Neuronal stem cell (in vitro differentiated cells): ENCODE measurements around the gene SORD.
"Not testable (repeated sequence)": the region's sequence is repeated elsewhere in the genome, so short reads cannot be mapped to it uniquely, and the experiment has no call there.

Source experiments
- DNase-seq: peaks from one replicate; pipeline ENCODE4 v3.0.0-alpha.2; 2013; ENCODE audit warnings: low spot score
- H2AFZ ChIP-seq: one replicate; pipeline ENCODE4 v1.6.1; 2013; ENCODE audit warnings: mild to moderate bottlenecking, low read length, inconsistent platforms
- H2AK5ac ChIP-seq: 2 replicates; pipeline ENCODE4 v1.6.1; 2013; ENCODE audit warnings: low read depth, mild to moderate bottlenecking, inconsistent platforms, low read length, moderate library complexity, mixed read lengths
- H2BK120ac ChIP-seq: 2 replicates; pipeline ENCODE4 v1.6.1; 2013; ENCODE audit warnings: low read depth, mild to moderate bottlenecking, inconsistent platforms, low read length, moderate library complexity, mixed read lengths
- H2BK12ac ChIP-seq: one replicate; pipeline ENCODE4 v1.6.1; 2013; ENCODE audit warnings: low read length, inconsistent platforms
- H2BK15ac ChIP-seq: 2 replicates; pipeline ENCODE4 v1.6.1; 2013; ENCODE audit warnings: mild to moderate bottlenecking, low read length, inconsistent platforms, mixed read lengths
- H2BK5ac ChIP-seq: one replicate; pipeline ENCODE4 v1.6.1; 2013; ENCODE audit warnings: inconsistent platforms, mild to moderate bottlenecking, low read length, moderate library complexity
- H3K14ac ChIP-seq: one replicate; pipeline ENCODE4 v1.6.1; 2013; ENCODE audit warnings: low read length, inconsistent platforms
- H3K18ac ChIP-seq: 2 replicates; pipeline ENCODE4 v1.6.1; 2013; ENCODE audit warnings: low read length, inconsistent platforms
- H3K23ac ChIP-seq: 2 replicates; pipeline ENCODE4 v1.6.1; 2013; ENCODE audit warnings: low read depth, mild to moderate bottlenecking, mixed read lengths, low read length, inconsistent platforms; ENCODE audit not compliant: poor library complexity
- H3K27ac ChIP-seq: replicated peaks from 3 replicates; pipeline ENCODE4 v1.5.1; 2013; ENCODE audit warnings: low read length, inconsistent platforms
- H3K27me3 ChIP-seq, 3 experiments: 2 replicates each; pipeline ENCODE4 v1.6.1; 2013; ENCODE audit warnings: low read length in 3 of 3, mild to moderate bottlenecking in 2 of 3, inconsistent platforms in 1 of 3, low read depth in 1 of 3, mixed read lengths in 1 of 3, moderate library complexity in 1 of 3; ENCODE audit not compliant: control insufficient read depth in 3 of 3, insufficient read depth in 3 of 3
- H3K36me3 ChIP-seq, 2 donors: replicated peaks in 1 of 2; 2 replicates each; pipeline ENCODE4 v1.6.1; 2013; ENCODE audit warnings: low read length in 2 of 2; ENCODE audit not compliant: control insufficient read depth in 2 of 2, insufficient read depth in 2 of 2
- H3K4ac ChIP-seq: 2 replicates; pipeline ENCODE4 v1.6.1; 2013; ENCODE audit warnings: inconsistent platforms, mild to moderate bottlenecking, low read length, moderate library complexity
- H3K4me1 ChIP-seq, 2 donors: 1 replicate in 1 of 2; 2 replicates in 1 of 2; pipeline ENCODE4 v1.6.1; 2013; ENCODE audit warnings: low read length in 2 of 2, low read depth in 1 of 2; ENCODE audit not compliant: control insufficient read depth in 2 of 2, insufficient read depth in 1 of 2
- H3K4me2 ChIP-seq: one replicate; pipeline ENCODE4 v1.6.1; 2013; ENCODE audit warnings: mild to moderate bottlenecking, low read length, inconsistent platforms; ENCODE audit not compliant: insufficient read depth, poor library complexity, severe bottlenecking
- H3K4me3 ChIP-seq, 2 donors: 2 replicates each; pipeline ENCODE4 v1.5.1; 2013; ENCODE audit warnings: low read length in 2 of 2, mild to moderate bottlenecking in 2 of 2, inconsistent platforms in 1 of 2, moderate library complexity in 1 of 2
- H3K79me1 ChIP-seq: one replicate; pipeline ENCODE4 v1.6.1; 2013; ENCODE audit warnings: low read depth, mild to moderate bottlenecking, inconsistent platforms, low read length, moderate library complexity
- H3K9ac ChIP-seq: one replicate; pipeline ENCODE4 v1.6.1; 2013; ENCODE audit warnings: mild to moderate bottlenecking, low read depth, low read length, inconsistent platforms; ENCODE audit not compliant: poor library complexity
- H3K9me3 ChIP-seq, 2 donors: replicated peaks in 1 of 2; 2 replicates each; pipeline versions ENCODE3 to v1.6.1; 2013; ENCODE audit warnings: low read length in 2 of 2, mild to moderate bottlenecking in 2 of 2, inconsistent platforms in 1 of 2, low read depth in 1 of 2, mixed read lengths in 1 of 2, moderate library complexity in 1 of 2; ENCODE audit not compliant: control insufficient read depth in 2 of 2, insufficient read depth in 1 of 2
- H4K8ac ChIP-seq: one replicate; pipeline ENCODE4 v1.6.1; 2013; ENCODE audit warnings: low read depth, mild to moderate bottlenecking, inconsistent platforms, low read length, moderate library complexity
- H4K91ac ChIP-seq: one replicate; pipeline ENCODE4 v1.6.1; 2013; ENCODE audit warnings: low read length, low read depth, mild to moderate bottlenecking, inconsistent platforms; ENCODE audit not compliant: poor library complexity
- WGBS, 2 donors: extraction: QIAGEN DNeasy Blood & Tissue Kit; methylation state at CpG; one replicate each; pipeline ENCODE4 v1.1.7; 2013; ENCODE audit warnings: missing lambda C conversion rate in 2 of 2, mixed read lengths in 1 of 2; ENCODE audit not compliant: insufficient read length in 2 of 2, insufficient replicate concordance in 1 of 2; ENCODE audit errors: extremely low coverage in 2 of 2; 5-methylcytosine and 5-hydroxymethylcytosine counted together

Gene SORD

DNA sequence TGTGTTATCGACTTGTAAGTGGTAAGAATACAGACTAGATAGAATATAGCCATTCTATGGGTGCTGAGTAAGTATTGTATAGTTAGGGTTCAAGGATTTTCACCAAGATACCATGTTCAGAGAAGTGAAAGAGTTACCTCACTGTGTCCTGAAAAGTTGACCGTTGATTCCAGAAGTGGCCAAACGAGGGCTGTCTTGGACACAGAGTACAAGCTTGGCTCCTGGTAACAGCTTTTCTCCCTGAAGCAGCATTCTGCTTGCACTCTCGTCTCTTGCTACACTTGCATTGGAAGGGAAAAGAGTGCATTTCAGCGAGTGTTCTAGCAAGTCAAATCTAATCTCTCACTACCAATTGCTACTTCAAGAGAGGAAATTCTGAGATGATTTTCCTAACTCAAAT lies 18.5 kb downstream of the SORD start:
- DNase-seq, H3K4me2 ChIP-seq, H3K9me3 ChIP-seq, H2BK15ac ChIP-seq, H3K4ac ChIP-seq, H3K9ac ChIP-seq, H4K8ac ChIP-seq, H2BK12ac ChIP-seq, H2BK120ac ChIP-seq, H3K14ac ChIP-seq, H3K27me3 ChIP-seq, H3K27ac ChIP-seq, H2BK5ac ChIP-seq, H3K18ac ChIP-seq, H3K79me1 ChIP-seq, H4K91ac ChIP-seq, H3K36me3 ChIP-seq, H3K4me3 ChIP-seq, H3K23ac ChIP-seq, H3K4me1 ChIP-seq, H2AFZ ChIP-seq, H2AK5ac ChIP-seq: not testable (repeated sequence)
- no CpG with 5 or more reads among the region's 5 CpGs for WGBS, 2 donors

DNA sequence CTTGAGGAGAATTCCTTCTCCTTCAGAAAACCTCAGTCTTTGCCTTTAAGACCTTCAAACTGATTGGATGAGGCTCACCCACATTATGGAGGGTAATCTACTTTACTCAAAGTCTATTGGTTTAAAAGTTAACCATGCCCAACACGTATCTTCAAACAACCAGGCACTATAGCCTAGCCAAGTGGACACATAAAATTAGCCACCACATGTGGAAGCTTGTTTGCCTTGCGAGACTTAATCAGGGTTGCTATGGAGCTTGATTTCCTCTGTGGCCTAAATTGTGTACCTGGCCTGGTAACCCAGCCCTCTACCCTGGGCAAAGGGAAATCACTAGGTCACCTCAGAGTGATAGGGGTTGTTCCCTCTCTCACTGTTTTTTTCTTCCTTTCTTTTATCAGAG lies 19.9 kb downstream of the SORD start:
- not testable (repeated sequence) for H4K91ac ChIP-seq, H3K4me3 ChIP-seq, H3K9ac ChIP-seq, H2AK5ac ChIP-seq, H2BK120ac ChIP-seq, H3K14ac ChIP-seq, H3K79me1 ChIP-seq, H2BK5ac ChIP-seq, H4K8ac ChIP-seq, H3K4me1 ChIP-seq, H3K4ac ChIP-seq, H3K9me3 ChIP-seq, H2AFZ ChIP-seq, DNase-seq, H3K27ac ChIP-seq, H3K27me3 ChIP-seq, H2BK15ac ChIP-seq, H3K23ac ChIP-seq, H3K4me2 ChIP-seq, H2BK12ac ChIP-seq, H3K18ac ChIP-seq
- peaks cover 2 to 17% of the 10 kb centered on the region in 2 donors for H3K36me3 ChIP-seq
- no CpG with 5 or more reads among the region's 2 CpGs for WGBS, 2 donors

DNA sequence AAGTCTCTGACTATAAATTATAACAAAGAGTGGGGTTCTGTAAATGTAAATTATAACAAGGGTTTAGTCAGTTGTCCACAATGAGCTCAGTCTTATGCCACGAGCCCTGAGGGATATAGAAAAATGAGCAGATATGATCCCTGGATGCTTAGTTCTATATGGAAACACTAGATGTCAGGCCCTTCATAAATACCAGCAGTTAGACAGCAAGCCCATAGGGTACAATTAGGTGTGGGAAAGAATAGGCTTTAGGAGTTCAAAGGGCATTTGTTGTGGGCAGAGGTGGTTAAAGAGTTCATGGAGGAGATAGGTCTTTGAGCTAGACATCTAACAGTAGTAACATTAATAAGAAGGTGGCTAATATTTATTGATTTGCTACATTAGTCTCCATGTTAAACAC lies 21.3 kb downstream of the SORD start:
- H2AK5ac ChIP-seq, H2BK15ac ChIP-seq, H3K14ac ChIP-seq, H2BK5ac ChIP-seq, H4K91ac ChIP-seq, H3K4ac ChIP-seq, H3K79me1 ChIP-seq, H3K27me3 ChIP-seq, H3K23ac ChIP-seq, H2BK12ac ChIP-seq, DNase-seq, H4K8ac ChIP-seq, H3K18ac ChIP-seq, H3K27ac ChIP-seq, H2BK120ac ChIP-seq, H2AFZ ChIP-seq, H3K9ac ChIP-seq, H3K4me2 ChIP-seq, H3K4me1 ChIP-seq, H3K4me3 ChIP-seq: not testable (repeated sequence)
- H3K9me3 ChIP-seq, result peaks cover 0 to 15% of the 10 kb centered on the region in 2 donors
- peaks cover 6 to 29% of the 10 kb centered on the region in 2 donors for H3K36me3 ChIP-seq
- no CpG with 5 or more reads among the region's 1 CpG for WGBS, 2 donors

DNA sequence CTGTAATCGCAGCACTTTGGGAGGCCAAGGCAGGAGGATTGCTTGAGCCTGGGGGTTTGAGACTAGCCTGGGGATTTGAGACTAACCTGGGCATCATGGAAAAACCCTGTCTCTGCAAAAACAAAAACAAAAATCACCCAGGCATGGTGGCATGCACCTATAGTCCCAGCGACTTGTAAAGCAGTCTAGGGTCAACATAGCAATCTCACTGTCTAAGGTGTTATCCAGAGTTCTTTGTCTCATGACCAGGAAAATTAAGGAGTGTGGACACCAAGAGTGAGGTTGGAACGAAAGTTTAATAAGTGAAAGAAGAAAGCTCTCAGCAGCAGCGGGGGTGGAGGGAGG lies 25.4 kb downstream of the SORD start:
- not testable (repeated sequence) for H3K23ac ChIP-seq, H3K79me1 ChIP-seq, H2BK120ac ChIP-seq, H3K4me2 ChIP-seq, H2BK5ac ChIP-seq, H3K27ac ChIP-seq, H2BK12ac ChIP-seq, H3K9ac ChIP-seq, DNase-seq, H4K91ac ChIP-seq, H4K8ac ChIP-seq, H3K4ac ChIP-seq, H3K4me1 ChIP-seq, H2BK15ac ChIP-seq, H3K27me3 ChIP-seq, H2AFZ ChIP-seq, H2AK5ac ChIP-seq, H3K14ac ChIP-seq, H3K4me3 ChIP-seq, H3K18ac ChIP-seq
- peaks cover 5 to 49% of the 10 kb centered on the region in 2 donors for H3K9me3 ChIP-seq
- no CpG with 5 or more reads among the region's 4 CpGs for WGBS, 2 donors
- H3K36me3 ChIP-seq, result peaks cover 13 to 57% of the 10 kb centered on the region in 2 donors
